Inflammatory macrophage treated with lipopolysaccharide for 4 hours (primary cell): ENCODE results near the gene FAM24B.
"Not testable (repeated sequence)": the region's sequence is repeated elsewhere in the genome, so short reads cannot be mapped to it uniquely, and the experiment has no call there.

ENCODE experiments used
- DNase-seq: peaks from one replicate; pipeline ENCODE4 v3.0.0-alpha.2; 2020

FAM24B gene, protein sequence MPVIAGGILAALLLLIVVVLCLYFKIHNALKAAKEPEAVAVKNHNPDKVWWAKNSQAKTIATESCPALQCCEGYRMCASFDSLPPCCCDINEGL

DNA sequence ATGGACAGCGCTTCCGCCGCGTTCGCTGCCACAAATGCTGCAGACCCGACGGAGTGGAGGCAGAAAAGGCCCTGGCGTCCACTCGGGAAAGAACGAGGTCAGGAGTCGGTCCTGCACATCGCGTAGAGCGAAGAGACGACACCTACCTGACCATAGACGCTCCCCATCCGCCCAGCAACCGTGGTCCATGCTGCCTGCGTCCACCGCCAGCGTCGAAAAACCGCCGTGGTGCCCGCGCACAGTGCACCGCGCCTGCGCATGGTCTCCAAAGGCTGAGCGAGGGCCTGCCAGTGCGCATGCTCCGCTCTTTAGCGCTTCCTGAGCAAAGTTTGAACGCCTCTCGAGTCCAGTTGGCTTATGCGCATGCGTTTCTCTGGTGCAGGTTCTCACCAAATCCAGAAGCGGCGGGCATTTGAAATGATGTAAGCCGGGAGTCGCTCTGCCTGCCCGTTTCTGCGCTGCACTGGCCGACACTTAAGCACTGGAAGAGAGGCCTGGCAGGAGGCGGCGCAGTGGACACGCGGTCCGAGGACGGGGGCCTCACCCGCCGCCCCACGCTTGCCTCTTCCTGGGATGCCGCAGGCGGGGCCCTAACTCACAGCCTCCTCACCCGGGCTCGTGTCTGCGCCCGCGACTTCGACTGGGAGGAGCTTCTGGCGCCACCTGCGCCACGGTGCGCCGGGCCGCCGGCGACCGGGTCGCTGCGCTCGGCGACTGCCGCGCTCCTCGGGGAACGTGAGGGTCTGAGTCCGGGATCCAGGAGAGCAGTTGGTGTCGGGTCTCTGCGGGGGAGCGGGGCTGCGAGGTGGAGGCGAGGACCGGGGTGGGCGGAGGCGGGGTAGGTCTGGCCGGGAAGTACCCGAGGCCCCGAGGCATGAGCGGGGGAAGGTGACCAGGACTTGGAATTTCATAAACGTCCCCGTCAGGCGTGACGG, at the start of gene FAM24B:
TSS of gene FAM24B (minus strand) at position 243 of the 935 bp plus-strand sequence. CDS start 29,066 bp downstream, outside the sequence.
- DNase-seq: peak; percentile 97

DNA sequence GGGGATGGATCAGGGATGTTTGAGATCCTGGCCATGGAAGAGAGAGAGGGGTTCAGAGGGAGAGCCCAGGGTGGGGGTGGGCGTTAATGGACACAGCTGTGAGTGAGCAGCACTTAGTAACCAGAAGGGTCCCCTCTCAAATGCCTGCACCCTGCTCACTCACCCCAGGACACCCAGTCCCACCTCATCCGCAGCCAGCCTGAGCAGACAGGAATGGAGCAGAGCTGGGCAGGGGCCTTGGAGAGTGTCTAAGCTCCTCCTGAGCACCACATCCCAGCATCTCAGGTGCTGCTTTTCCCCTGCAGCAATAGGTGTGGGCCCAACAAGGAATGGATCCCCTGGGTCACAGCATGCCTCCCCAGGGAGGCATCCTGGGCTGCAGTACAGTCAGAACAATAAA, 36.3 kb upstream of the FAM24B start:
- no peak for DNase-seq

DNA sequence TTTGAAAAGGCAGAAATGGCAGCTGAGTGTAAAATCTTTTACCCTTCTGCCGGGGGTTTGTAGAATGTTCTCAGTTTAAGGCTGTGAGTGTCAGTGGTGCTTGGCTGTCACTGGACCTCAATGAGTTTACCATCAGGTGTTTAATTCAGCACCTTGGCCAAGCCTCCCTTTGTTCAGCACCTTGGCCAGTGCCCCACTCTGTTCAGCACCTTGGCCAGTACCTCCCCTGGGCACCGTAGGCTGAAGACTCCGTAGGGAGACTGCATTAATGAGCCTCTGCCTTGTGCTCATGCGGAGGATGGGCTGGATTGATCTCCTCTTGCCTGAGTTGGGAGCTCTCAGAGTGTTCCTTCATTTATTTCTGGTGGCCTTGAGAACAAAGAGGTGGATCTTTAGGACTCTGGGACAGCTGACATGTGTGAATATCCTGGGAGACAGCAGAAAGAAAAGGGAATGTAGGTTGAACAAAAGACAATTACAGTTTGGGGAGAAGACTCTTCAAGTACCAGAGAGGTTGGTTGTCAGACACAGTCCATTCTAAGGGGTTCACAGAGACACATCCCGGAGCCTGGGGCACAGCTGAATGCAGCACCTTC, 32.6 kb upstream of the FAM24B start:
- no peak for DNase-seq

DNA sequence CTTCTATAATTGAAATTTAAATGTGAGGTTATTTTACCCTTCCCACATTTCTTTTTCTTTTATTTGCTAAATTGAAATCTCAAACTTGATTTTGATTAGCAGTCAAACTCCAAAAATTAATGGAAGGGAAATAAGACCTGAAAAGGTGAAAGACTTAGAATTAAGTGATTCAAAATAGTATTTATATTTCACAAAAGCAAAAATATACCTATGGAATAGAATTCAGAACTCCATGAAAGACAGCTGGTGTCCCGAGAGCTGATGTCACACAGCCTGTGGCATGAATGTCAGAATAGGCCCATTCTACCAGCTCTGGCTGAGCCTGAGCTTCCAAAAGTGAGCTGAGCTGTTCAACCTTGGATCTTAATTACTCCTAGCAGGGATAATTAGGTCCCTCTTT, 30.9 kb upstream of the FAM24B start, which contains the start of gene FAM24A:
TSS of gene FAM24A (plus strand) at position 301 of the 400 bp plus-strand sequence. CDS start 1,025 bp downstream, outside the sequence.
- no peak for DNase-seq

DNA sequence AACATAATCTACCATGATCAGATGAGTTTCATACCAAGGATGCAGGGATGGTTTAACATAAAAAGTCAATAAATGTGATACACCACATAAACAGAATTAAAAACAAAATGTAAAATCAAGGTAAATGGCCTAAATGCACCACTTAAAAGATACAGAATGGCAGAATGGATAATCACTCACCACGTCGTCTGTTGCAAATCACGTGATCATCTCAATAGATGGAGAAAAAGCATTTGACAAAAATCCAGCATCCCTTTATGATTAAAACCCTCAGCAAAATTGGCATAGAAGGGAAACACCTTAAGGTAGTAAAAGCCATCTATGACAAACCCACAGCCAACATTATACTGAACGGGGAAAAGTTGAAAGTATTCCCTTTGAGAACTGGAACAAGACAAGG, 24.5 kb upstream of the FAM24B start:
- not testable (repeated sequence) for DNase-seq

DNA sequence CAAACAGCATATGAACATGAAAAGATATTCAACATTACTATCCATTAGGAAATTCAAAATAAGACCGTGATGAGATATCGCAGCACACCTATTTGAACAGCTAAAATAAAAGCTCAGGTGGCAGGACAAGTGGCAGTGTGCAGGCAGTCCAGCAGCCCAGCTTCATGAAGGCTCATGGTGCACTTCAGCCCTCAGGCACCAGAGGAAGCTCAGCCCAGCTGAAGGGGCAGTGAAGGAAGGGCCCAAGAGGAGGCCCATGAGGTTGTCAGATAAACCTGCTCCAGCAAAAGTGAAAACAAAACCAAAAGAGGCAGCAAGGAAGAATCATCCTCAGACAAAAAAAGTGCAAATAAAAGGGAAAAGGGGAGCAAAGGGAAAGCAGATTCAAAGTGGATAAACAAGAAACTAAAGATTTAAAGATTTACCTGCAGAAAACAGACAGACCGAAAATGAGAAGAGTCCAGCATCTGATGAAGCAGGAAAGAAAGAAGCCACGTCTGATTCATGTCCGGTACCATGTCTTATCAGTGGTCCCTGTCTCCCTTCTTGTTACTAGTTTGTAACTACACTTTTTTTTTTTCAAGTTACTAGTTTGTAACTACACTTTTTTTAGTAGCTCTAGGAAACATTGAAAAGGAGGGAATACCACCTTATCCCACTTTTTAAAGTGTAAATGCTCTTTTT, 15.0 kb upstream of the FAM24B start:
- DNase-seq: no peak

DNA sequence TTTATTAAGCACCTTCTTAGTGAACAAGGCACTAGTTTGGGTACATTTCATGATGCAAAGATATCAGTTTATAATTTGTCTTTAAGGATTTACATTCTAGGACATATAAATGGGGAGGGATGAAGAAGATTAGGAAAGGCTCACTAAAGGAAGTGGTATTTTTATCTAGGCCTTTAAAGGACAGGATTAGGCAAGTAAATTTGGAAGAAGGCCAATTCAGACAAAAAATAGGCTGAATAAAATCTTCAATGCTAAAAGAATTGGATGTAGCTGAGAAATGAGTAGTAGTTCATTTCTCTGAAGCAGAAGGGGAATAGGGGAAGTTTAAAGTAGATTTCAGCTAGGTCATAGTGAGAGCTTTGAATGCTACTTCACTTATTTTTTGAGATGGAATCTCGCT, 4.8 kb upstream of the FAM24B start:
- DNase-seq: no peak

DNA sequence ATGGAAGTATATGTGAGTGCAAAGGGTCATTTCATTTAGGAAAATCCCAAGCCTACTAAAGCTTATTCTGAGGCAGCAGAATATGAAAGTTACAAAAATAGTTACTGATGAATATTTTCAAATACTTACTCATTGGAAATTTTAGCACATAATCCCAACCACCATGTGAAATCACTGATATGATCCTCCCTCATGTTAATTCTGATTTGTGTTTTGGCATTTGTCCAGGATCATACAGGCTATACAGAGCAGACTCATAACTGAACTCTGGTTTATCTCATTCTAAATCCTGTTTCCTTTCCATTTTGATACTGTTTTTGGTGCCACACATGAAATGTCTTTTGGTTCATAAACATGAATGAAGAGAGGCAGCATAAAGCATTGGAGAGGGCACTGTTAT, 3.4 kb upstream of the FAM24B start:
- no peak for DNase-seq

DNA sequence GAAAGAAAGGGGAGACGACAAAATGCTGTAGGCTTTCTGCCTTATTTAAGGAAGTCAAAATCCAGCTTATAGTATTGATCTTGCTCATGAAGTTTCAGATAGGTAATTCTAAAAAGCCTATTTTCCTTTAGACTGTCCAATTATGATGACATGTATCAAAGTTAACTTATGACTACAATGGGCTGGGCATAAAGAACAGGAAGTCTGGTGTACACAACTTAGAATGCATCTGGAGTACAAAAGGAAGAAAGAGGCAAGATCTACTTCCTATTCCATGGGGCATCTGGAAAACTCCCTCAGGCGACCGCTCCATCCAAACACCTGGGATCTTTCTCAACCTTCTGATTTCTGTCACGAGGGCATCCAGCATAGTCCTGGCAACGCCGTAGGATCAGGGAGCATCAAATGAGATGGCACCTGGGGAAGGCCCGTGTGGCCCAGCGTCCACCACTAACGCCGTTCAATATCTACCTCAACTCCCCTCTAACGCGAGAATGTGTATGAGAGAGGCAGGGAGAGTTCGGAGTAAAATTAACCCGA, 512 bp downstream of the FAM24B start:
- DNase-seq: peak; percentile 41

DNA sequence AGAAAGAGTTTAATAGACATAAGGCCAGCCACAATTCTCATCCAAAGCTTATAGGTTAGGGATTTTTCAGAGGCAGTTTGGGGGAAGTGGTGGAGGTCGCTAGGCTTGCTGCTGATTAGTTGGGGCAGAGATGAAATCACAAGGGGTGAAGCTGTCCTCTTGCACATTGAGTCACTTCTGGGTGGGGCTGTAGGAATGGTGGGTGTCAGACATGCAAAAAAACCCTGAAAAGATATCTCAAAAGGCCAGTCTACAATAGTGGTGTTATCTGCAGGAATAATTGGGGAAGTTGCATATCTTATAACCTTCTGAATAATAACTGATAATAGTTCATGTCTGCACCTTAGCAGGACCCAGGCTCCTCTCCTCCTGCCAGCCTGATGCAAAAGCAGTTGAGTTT, 2.1 kb downstream of the FAM24B start:
- DNase-seq: peak; percentile 26

DNA sequence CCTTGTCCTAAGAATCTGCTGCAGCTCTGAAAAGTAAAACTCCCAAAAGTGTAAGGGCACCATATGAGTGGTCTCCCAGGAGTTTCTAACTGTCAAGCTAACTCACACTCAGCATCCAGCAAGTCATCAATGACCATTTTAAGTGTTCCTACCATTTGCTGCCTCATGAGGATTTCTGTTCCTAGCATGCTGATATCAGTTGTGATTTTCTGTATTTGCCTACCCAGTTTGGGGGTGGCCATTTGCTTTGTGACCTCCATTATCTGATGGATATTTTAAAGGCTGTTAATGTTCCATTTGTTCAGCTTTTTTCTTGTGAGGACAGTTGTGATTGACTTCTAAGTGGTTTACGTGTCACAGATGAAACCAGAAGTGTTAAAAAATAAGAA, 2.9 kb downstream of the FAM24B start:
- DNase-seq: no peak

DNA sequence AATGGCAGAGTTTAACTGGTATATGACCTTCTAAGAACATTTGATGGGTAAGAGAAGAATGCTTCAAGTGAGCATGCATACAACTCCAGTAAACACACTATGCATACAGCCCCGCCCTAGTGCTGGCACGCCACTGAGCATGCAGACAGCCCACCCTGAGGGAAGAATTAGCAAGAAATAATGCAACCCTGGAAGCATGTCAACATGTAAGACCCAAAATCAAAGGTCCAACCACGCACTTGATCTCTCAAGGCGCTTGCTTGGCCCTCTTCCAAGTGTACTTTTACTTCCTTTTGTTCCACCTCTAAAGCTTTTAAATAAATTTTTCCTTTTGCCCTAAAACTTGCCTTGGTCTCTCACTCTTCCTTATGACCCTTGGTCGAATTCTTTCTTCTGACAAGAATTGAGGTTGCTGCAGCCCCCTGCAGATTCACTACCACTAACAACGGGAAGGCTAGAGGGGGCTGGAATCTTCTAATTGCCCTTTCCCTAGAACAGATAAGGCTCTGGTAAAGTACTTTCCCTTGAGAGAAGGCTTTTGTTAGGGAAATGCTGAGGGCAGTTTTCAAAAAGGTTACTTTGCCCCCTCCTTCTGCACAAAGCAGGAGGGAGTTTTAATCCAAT, 3.4 kb downstream of the FAM24B start:
- no peak for DNase-seq

DNA sequence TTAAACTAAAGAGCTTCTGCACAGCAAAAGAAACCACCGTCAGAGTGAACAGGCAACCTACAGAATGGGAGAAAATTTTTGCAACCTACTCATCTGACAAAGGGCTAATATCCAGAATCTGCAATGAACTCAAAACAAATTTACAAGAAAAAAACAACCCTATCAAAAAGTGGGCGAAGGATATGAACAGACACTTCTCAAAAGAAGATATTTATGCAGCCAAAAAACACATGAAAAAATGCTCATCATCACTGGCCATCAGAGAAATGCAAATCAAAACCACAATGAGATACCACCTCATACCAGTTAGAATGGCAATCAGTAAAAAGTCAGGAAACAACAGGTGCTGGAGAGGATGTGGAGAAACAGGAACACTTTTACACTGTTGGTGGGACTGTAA, 7.4 kb downstream of the FAM24B start:
- not testable (repeated sequence) for DNase-seq

DNA sequence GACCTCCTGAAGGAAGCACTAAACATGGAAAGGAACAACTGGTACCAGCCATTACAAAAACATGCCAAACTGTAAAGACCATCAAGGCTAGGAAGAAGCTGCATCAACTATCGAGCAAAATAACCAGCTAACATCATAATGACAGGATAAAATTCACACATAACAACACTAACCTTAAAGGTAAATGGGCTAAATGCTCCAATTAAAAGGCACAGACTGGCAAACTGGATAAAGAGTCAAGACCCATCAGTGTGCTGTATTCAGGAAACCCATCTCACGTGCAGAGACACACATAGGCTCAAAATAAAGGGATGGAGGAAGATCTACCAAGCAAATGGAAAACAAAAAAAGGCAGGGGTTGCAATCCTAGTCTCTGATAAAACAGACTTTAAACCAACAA, 10.6 kb downstream of the FAM24B start:
- DNase-seq: not testable (repeated sequence)

DNA sequence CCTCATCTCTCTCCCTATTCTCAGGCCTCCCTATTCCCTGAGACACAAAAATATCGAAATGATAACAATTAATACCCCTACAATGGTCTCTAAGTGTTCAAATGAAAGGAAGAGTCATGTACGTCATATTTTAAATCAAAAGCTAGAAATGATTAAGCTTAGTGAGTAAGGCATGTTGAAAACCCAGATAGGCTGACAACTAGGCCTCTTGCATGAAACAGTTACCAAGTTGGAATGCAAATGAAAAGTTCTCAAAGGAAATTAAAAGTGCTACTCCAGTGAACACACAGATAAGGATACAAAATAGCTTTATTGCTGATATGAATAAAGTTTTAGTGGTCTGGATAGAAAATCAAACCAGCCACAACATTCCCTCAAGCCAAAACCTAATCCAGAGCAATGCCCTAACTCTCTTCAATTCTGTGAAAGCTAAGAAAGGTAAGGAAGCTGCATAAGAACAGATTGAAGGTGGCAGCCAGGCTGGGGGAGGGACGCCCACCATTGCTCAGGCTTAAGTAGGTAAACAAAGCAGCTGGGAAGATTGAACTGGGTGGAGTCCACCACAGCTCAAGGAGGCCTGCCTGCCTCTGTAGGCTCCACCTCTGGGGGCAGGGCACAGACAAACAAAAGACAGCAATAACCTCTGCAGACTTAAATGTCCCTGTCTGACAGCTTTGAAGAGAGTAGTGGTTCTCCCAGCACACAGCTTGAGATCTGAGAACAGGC, 12.5 kb downstream of the FAM24B start:
- DNase-seq: not testable (repeated sequence)

DNA sequence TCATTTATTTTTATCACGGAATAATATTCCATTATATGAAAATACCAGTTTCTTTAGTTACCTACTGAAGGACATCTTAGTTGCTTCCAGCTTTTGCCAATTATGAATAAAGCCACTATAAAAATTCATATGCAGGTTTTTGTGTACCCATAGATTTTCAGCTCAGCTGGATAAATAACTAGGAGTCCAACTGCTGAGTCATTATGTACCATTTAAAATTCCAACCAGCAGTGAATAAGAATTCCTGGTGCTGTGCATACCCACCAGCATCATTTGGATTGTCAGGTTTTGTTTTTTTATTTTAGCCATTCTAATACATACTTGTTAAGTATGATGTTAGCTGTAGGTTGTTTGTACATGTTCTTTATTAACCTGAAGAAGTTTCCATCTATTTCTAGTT, 14.5 kb downstream of the FAM24B start:
- no peak for DNase-seq

DNA sequence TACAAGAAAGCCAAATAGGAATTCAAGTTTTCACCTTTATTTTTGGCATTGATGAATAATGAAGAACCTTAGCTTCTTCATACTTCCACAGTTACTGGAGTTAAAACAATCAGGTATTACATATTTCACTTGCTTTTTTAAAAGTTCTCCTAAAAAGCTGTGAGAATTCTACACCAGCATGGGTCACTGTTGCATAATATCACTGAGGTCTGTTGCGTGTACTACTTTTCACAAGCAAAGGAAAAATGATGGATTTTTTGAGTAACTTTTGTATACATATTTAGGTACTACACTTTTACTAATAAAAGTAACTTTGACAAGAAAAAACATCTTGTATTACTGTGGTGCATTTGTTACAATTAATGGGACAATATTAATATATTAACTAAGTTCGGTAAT, 15.2 kb downstream of the FAM24B start:
- DNase-seq: no peak

DNA sequence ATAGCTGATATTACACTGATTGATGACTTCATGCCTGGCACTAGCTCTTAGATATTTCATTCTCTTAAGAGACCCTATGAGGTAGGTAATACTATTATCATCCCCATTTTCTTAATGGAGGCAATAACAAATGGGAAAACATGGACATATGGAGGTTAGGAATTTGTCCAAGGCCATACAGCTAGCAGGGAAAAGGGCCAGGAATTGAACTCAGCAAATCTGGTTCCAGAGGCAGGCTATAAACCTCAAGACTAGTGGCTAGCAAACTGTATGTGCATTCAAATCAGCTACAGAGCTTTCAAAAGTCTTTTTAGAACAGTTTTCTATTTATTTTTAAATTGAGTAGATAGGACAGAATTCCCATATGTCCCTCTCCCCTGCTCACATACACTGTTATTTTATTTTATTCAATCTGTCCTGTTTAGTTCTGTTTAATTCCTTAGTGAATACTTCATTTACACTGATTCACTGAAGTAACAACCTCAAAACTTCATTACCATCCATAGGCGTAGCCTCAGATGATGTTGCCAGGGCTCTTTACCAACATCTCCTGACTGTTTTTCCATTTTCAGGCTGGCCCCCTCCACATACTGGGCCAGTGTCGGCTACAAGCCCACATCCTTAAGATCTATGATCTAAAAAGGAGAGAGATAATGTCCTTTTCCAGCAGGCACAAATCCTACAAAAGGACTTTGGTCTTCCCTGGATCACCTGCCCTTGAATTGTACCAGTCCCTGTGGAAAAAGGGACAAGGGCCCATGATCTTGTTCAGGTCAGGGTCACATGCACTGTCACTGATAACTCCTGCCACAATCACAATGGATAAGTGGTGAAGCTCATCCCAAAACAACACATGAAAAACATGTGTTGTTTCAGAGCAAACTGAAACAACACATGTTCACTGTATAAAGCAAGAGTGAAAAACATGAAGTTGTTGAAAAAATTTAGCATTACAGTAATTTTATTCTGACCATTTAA, 15.9 kb downstream of the FAM24B start:
- DNase-seq: no peak

DNA sequence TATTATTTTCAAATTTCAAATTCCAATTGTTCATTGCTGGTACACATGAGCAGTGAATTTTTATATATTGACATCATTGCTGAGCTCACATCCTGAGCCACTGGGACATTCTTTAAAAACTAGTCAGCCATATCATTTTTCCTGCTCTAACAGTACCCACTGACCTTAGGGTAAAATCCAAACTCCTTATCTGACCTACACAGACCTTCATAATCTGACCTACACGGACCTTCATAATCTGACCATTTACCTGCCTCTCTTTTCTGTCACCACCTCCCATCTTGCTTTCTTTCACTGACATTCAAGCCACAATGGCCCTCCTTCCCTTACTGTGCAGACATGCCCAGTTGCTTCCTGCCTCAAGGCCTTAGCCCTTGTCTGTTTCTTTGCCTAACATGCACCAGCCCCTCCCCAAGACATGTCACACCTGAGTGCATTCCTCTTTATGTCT, 17.6 kb downstream of the FAM24B start:
- no peak for DNase-seq

DNA sequence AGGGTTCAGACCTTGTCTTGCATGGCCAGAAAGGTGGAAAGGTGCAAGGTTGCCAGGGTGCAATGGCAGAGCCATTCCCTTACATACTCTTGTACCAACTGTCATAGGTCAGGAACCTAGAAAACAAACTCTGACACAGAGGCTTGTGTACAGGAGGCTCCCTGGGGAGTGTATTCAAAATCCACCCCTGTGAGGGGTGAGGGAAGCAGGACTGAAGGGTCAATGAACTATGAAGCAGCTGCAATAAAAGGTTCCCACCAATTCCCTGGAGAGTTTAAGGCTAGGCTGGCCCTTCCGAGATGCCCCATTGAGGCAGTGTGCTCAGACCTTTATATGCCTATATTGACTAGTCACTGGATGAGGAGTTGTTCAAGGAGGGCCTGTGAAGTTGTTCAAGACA, 19.9 kb downstream of the FAM24B start:
- no peak for DNase-seq

DNA sequence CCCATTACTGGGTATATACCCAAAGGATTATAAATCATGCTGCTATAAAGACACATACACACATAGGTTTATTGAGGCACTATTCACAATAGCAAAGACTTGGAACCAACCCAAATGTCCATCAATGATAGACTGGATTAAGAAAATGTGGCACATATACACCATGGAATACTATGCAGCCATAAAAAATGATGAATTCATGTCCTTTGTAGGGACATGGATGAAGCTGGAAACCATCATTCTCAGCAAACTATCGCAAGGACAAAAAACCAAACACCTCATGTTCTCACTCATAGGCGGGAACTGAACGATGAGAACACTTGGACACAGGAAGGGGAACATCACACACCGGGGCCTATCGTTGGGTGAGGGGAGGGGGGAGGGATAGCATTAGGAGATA, 21.3 kb downstream of the FAM24B start:
- not testable (repeated sequence) for DNase-seq
